WERI-Rb-1 (cell line): Measurements from ENCODE around the gene ATP8B2.
"Not testable (repeated sequence)": the region's sequence is repeated elsewhere in the genome, so short reads cannot be mapped to it uniquely, and the experiment has no call there.

Experiments used
- DNase-seq: peaks from one replicate; pipeline ENCODE4 v3.0.0-alpha.2; 2020
- H3K27ac ChIP-seq: fragments of 250-450 bp; sonication (Bioruptor Pico); 2 replicates; pipeline ENCODE4 v1.5.1; 2020; ENCODE audit warnings: mild to moderate bottlenecking, moderate library complexity
- H3K27me3 ChIP-seq: fragments of 250-450 bp; sonication (Bioruptor Pico); 2 replicates; pipeline ENCODE4 v1.5.1; 2021; ENCODE audit warnings: mild to moderate bottlenecking, low read depth, moderate library complexity; ENCODE audit not compliant: insufficient read depth, severe bottlenecking
- H3K36me3 ChIP-seq: fragments of 250-450 bp; sonication (Bioruptor Pico); 2 replicates; pipeline ENCODE4 v1.5.1; 2020; ENCODE audit warnings: mild to moderate bottlenecking, moderate library complexity
- H3K4me3 ChIP-seq: 2 replicates; pipeline ENCODE4 v1.5.1; 2011; ENCODE audit warnings: low read depth, mild to moderate bottlenecking, control low read depth, low read length
- H3K9me3 ChIP-seq: fragments of 250-450 bp; sonication (Bioruptor Pico); 2 replicates; pipeline ENCODE4 v1.5.1; 2021; ENCODE audit warnings: mild to moderate bottlenecking, moderate library complexity; ENCODE audit not compliant: severe bottlenecking
- CTCF ChIP-seq: IDR thresholded peaks from 2 replicates; pipeline ENCODE4 v1.5.1; 2011; ENCODE audit warnings: low read depth, mild to moderate bottlenecking, control low read depth, inconsistent platforms, low read length

The ATP8B2 gene

GRCh38 chr1:154337253-154337894 lies 12.0 kb downstream of the ATP8B2 start:
- no peak for DNase-seq
- Histone ChIP-seq H3K9me3 (no peaks in the 10 kb centered on the region), H3K27me3 (no peaks in the 10 kb centered on the region), H3K27ac (no peak overlapping the region), H3K4me3 (no peak overlapping the region), H3K36me3 (peaks cover 63% of the 10 kb centered on the region)
- no peak for TF ChIP-seq CTCF

GRCh38 chr1:154338875-154339274 lies 13.6 kb downstream of the ATP8B2 start:
- Histone ChIP-seq H3K27me3 (no peaks in the 10 kb centered on the region), H3K36me3 (peaks cover 70% of the 10 kb centered on the region), H3K4me3 (no peak overlapping the region), H3K27ac (no peak overlapping the region), H3K9me3 (no peaks in the 10 kb centered on the region)
- DNase-seq = no peak
- no peak for TF ChIP-seq CTCF

- not testable (repeated sequence) for DNase-seq, H3K4me3 ChIP-seq, H3K9me3 ChIP-seq, H3K27me3 ChIP-seq, H3K27ac ChIP-seq
- H3K36me3 ChIP-seq = peaks cover 84% of the 10 kb centered on the region
These were observed 16.0 kb downstream of the ATP8B2 start for GRCh38 chr1:154341366-154341765.

- DNase-seq = no peak
- no peaks in the 10 kb centered on the region for H3K27me3 ChIP-seq
- no peak overlapping the region for H3K4me3 ChIP-seq
- H3K9me3 ChIP-seq = no peaks in the 10 kb centered on the region
- H3K36me3 ChIP-seq = peaks cover 90% of the 10 kb centered on the region
- no peak overlapping the region for H3K27ac ChIP-seq
- no peak for TF ChIP-seq CTCF
These were observed 16.8 kb downstream of the ATP8B2 start for GRCh38 chr1:154342132-154342531.

- H3K9me3 ChIP-seq = no peaks in the 10 kb centered on the region
- no peak overlapping the region for H3K27ac ChIP-seq
- no peak for TF ChIP-seq CTCF
- peaks cover 87% of the 10 kb centered on the region for H3K36me3 ChIP-seq
- no peaks in the 10 kb centered on the region for H3K27me3 ChIP-seq
- no peak for DNase-seq
- no peak overlapping the region for H3K4me3 ChIP-seq
These were observed 17.6 kb downstream of the ATP8B2 start for GRCh38 chr1:154342836-154343472.

DNA sequence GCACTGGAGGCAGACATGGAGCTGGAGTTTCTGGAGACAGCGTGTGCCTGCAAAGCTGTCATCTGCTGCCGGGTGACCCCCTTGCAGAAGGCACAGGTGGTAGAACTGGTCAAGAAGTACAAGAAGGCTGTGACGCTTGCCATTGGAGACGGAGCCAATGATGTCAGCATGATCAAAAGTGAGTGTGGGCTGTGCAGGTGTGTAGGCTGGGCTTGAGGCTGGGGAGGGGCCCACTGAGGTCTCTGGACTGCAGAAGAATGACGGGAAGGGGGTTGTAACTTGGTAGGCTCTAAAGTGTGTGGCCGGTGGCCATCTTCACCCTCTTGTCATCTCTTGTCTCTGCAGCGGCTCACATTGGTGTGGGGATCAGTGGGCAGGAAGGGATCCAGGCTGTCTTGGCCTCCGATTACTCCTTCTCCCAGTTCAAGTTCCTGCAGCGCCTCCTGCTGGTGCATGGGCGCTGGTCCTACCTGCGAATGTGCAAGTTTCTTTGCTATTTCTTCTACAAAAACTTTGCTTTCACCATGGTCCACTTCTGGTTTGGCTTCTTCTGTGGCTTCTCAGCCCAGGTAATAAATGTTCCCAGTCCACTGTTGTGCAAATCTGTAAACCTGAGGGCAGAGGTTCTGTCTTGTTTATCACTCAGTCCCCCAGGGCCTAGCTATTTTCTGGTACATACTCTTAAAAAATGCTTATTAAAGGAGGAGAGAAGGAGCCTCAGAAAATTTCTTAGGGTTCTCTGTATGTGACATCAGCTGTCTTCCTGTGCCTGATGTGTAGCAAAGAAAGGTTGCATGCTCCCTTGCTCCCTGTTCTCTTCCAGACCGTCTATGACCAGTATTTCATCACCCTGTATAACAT lies 19.9 kb downstream of the ATP8B2 start:
- TF ChIP-seq CTCF = peak; percentile 99
- no peak overlapping the region for H3K27ac ChIP-seq
- peaks cover 87% of the 10 kb centered on the region for H3K36me3 ChIP-seq
- DNase-seq = peak; percentile 86
- H3K9me3 ChIP-seq = no peaks in the 10 kb centered on the region
- no peaks in the 10 kb centered on the region for H3K27me3 ChIP-seq
- no peak overlapping the region for H3K4me3 ChIP-seq
